Immature natural killer cell (primary cell): ENCODE results near the gene RPL18. TPM values are rescaled to one million over a fixed set of nuclear protein-coding genes. Genes with fewer than 3 reads are reported as not detected.
"Not testable (repeated sequence)": the region's sequence is repeated elsewhere in the genome, so short reads cannot be mapped to it uniquely, and the experiment has no call there.

Experiments
- DNase-seq, 3 donors: peaks; one replicate each; pipeline ENCODE4 v3.0.0; 2022; ENCODE audit warnings: mixed read lengths in 1 of 3
- H3K27ac Mint-ChIP-seq, 6 donors: one replicate each; pipeline ENCODE4 v1.8.0; 2020; ENCODE audit warnings: mixed read lengths in 6 of 6, mild to moderate bottlenecking in 5 of 6, inconsistent platforms in 4 of 6, moderate library complexity in 3 of 6
- H3K27me3 Mint-ChIP-seq, 3 donors: one replicate each; pipeline ENCODE4 v1.8.0; 2020 to 2021; ENCODE audit warnings: low read depth in 3 of 3, mild to moderate bottlenecking in 3 of 3, mixed read lengths in 3 of 3, moderate library complexity in 3 of 3, inconsistent platforms in 1 of 3
- H3K36me3 Mint-ChIP-seq, 3 donors: one replicate each; pipeline ENCODE4 v1.8.0; 2020; ENCODE audit warnings: mixed read lengths in 3 of 3, inconsistent platforms in 2 of 3, mild to moderate bottlenecking in 2 of 3
- H3K4me1 Mint-ChIP-seq, 2 donors: one replicate each; pipeline ENCODE4 v1.8.0; 2020; ENCODE audit warnings: inconsistent platforms in 2 of 2, mild to moderate bottlenecking in 2 of 2, mixed read lengths in 2 of 2, moderate library complexity in 1 of 2
- H3K4me3 Mint-ChIP-seq, 5 donors: one replicate each; pipeline ENCODE4 v1.8.0; 2020; ENCODE audit warnings: mild to moderate bottlenecking in 5 of 5, mixed read lengths in 5 of 5, inconsistent platforms in 3 of 5, moderate library complexity in 3 of 5
- H3K9me3 Mint-ChIP-seq, 6 donors: one replicate each; pipeline ENCODE4 v1.8.0; 2020; ENCODE audit warnings: mild to moderate bottlenecking in 6 of 6, mixed read lengths in 6 of 6, inconsistent platforms in 4 of 6, moderate library complexity in 3 of 6
- polyA plus RNA-seq, 3 donors: library from polyadenylated mRNA; unstranded; fragments of 300-500 nt; fragmentation: Illumina TruSeq; gene quantifications; one replicate each; pipeline ENCODE4 v1.2.3, GENCODE V29; 2021

The RPL18 gene
- polyA plus RNA-seq, 3 donors from 2014 or later, result 938 to 1,525 (median 950) TPM

- no peaks in the 10 kb centered on the region for H3K9me3 Mint-ChIP-seq
- no peak overlapping the region for H3K27ac Mint-ChIP-seq
- no peaks in the 10 kb centered on the region for H3K36me3 Mint-ChIP-seq
- no peak for DNase-seq
- H3K4me3 Mint-ChIP-seq, result no peak overlapping the region
- H3K27me3 Mint-ChIP-seq, result peaks cover 0 to 3% (median 1%) of the 10 kb centered on the region in 3 donors
- H3K4me1 Mint-ChIP-seq, result no peaks in the 10 kb centered on the region
Observed at GRCh38 chr19:48595833-48596232, 23.1 kb downstream of the RPL18 start.

- peak overlapping the region in 2 of 6 donors; percentile 14 to 58 for H3K27ac Mint-ChIP-seq
Observed at GRCh38 chr19:48595171-48595570, 23.8 kb downstream of the RPL18 start.

GRCh38 chr19:48591021-48591420, 28.0 kb downstream of the RPL18 start:
- Mint-ChIP-seq H3K4me1 (peaks cover 6 to 8% of the 10 kb centered on the region in 2 donors), H3K27ac (no peak overlapping the region)

More at GRCh38 chr19:48595171-48595570, 23.8 kb downstream of the RPL18 start:
- Mint-ChIP-seq H3K4me1 (no peaks in the 10 kb centered on the region), H3K36me3 (no peaks in the 10 kb centered on the region), H3K4me3 (peak overlapping the region in 1 of 5 donors; percentile 27), H3K9me3 (no peaks in the 10 kb centered on the region), H3K27me3 (peaks cover 0 to 1% (median 0%) of the 10 kb centered on the region in 3 donors)
- DNase-seq, result no peak

GRCh38 chr19:48588670-48589401, 30.1 kb downstream of the RPL18 start:
- H3K27ac Mint-ChIP-seq, result peak overlapping the region in 2 of 6 donors; percentile 72 to 81
- peaks cover 1 to 4% (median 2%) of the 10 kb centered on the region in 3 donors for H3K27me3 Mint-ChIP-seq
- H3K4me3 Mint-ChIP-seq, result peak overlapping the region; percentile 12 to 85 (median 73)
- peaks cover 8 to 9% of the 10 kb centered on the region in 2 donors for H3K4me1 Mint-ChIP-seq
- no peaks in the 10 kb centered on the region for H3K36me3 Mint-ChIP-seq
- H3K9me3 Mint-ChIP-seq, result no peaks in the 10 kb centered on the region
- DNase-seq, result peak; percentile 76 to 84 (median 79)

More at GRCh38 chr19:48591021-48591420, 28.0 kb downstream of the RPL18 start:
- DNase-seq, result no peak
- Mint-ChIP-seq H3K4me3 (no peak overlapping the region), H3K9me3 (no peaks in the 10 kb centered on the region), H3K27me3 (peaks cover 0 to 1% (median 0%) of the 10 kb centered on the region in 3 donors), H3K36me3 (no peaks in the 10 kb centered on the region)

- Mint-ChIP-seq H3K36me3 (no peaks in the 10 kb centered on the region), H3K4me3 (no peak overlapping the region), H3K27me3 (peaks cover 1 to 6% (median 5%) of the 10 kb centered on the region in 3 donors), H3K27ac (no peak overlapping the region), H3K9me3 (no peaks in the 10 kb centered on the region), H3K4me1 (peaks cover 8 to 9% of the 10 kb centered on the region in 2 donors)
- no peak for DNase-seq
Observed at GRCh38 chr19:48587387-48587786, 31.6 kb downstream of the RPL18 start.

- Mint-ChIP-seq H3K27ac (no peak overlapping the region), H3K9me3 (no peaks in the 10 kb centered on the region), H3K4me1 (peaks cover 0 to 2% of the 10 kb centered on the region in 2 donors), H3K4me3 (no peak overlapping the region), H3K27me3 (peaks cover 1 to 6% (median 5%) of the 10 kb centered on the region in 3 donors), H3K36me3 (no peaks in the 10 kb centered on the region)
- no peak for DNase-seq
Observed at GRCh38 chr19:48582168-48582567, 36.8 kb downstream of the RPL18 start.

GRCh38 chr19:48578891-48579290, 40.1 kb downstream of the RPL18 start:
- H3K4me3 Mint-ChIP-seq, result no peak overlapping the region

GRCh38 chr19:48577908-48578307, 41.1 kb downstream of the RPL18 start:
- not testable (repeated sequence) for H3K36me3 Mint-ChIP-seq, H3K4me1 Mint-ChIP-seq, H3K27ac Mint-ChIP-seq, H3K4me3 Mint-ChIP-seq, H3K9me3 Mint-ChIP-seq, DNase-seq, H3K27me3 Mint-ChIP-seq

More at GRCh38 chr19:48578891-48579290, 40.1 kb downstream of the RPL18 start:
- no peaks in the 10 kb centered on the region for H3K36me3 Mint-ChIP-seq
- DNase-seq, result no peak
- peak overlapping the region in 1 of 6 donors; percentile 43 for H3K27ac Mint-ChIP-seq
- peaks cover 1 to 3% (median 2%) of the 10 kb centered on the region in 3 donors for H3K27me3 Mint-ChIP-seq
- no peaks in the 10 kb centered on the region for H3K4me1 Mint-ChIP-seq
- no peaks in the 10 kb centered on the region for H3K9me3 Mint-ChIP-seq

GRCh38 chr19:48575931-48576622, 42.9 kb downstream of the RPL18 start:
- no peaks in the 10 kb centered on the region for H3K9me3 Mint-ChIP-seq
- H3K4me3 Mint-ChIP-seq, result no peak overlapping the region
- DNase-seq, result no peak
- no peak overlapping the region for H3K27ac Mint-ChIP-seq
- peaks cover 0 to 1% (median 0%) of the 10 kb centered on the region in 3 donors for H3K27me3 Mint-ChIP-seq
- H3K36me3 Mint-ChIP-seq, result no peaks in the 10 kb centered on the region
- H3K4me1 Mint-ChIP-seq, result no peaks in the 10 kb centered on the region

- Mint-ChIP-seq H3K36me3 (no peaks in the 10 kb centered on the region), H3K9me3 (no peaks in the 10 kb centered on the region), H3K27ac (no peak overlapping the region), H3K27me3 (peaks cover 0 to 6% (median 0%) of the 10 kb centered on the region in 3 donors), H3K4me3 (no peak overlapping the region), H3K4me1 (no peaks in the 10 kb centered on the region)
- no peak for DNase-seq
Observed at GRCh38 chr19:48573163-48573505, 45.8 kb downstream of the RPL18 start.

- Mint-ChIP-seq H3K4me1 (no peaks in the 10 kb centered on the region), H3K4me3 (no peak overlapping the region), H3K9me3 (no peaks in the 10 kb centered on the region), H3K36me3 (no peaks in the 10 kb centered on the region), H3K27me3 (peaks cover 0 to 8% (median 0%) of the 10 kb centered on the region in 3 donors), H3K27ac (no peak overlapping the region)
- no peak for DNase-seq
Observed at GRCh38 chr19:48571378-48572162, 47.4 kb downstream of the RPL18 start.

GRCh38 chr19:48569814-48570213, 49.2 kb downstream of the RPL18 start:
- Mint-ChIP-seq H3K4me1 (no peaks in the 10 kb centered on the region), H3K4me3 (no peak overlapping the region), H3K36me3 (no peaks in the 10 kb centered on the region), H3K27ac (no peak overlapping the region), H3K27me3 (peaks cover 0 to 8% (median 2%) of the 10 kb centered on the region in 3 donors), H3K9me3 (no peaks in the 10 kb centered on the region)
- DNase-seq, result no peak

- H3K9me3 Mint-ChIP-seq, result no peaks in the 10 kb centered on the region
- no peaks in the 10 kb centered on the region for H3K36me3 Mint-ChIP-seq
- peaks cover 1 to 8% (median 2%) of the 10 kb centered on the region in 3 donors for H3K27me3 Mint-ChIP-seq
- H3K27ac Mint-ChIP-seq, result no peak overlapping the region
- no peak overlapping the region for H3K4me3 Mint-ChIP-seq
- DNase-seq, result no peak
- H3K4me1 Mint-ChIP-seq, result no peaks in the 10 kb centered on the region
Observed at GRCh38 chr19:48568345-48568886, 50.6 kb downstream of the RPL18 start.
